GM19468 (cell line): ENCODE data around the gene SNPH.
"Not testable (repeated sequence)": the region's sequence is repeated elsewhere in the genome, so short reads cannot be mapped to it uniquely, and the experiment has no call there.

Experiments
- ATAC-seq: cut with Tn5 transposase; IDR thresholded peaks from one replicate; pipeline ENCODE4 v1.9.1; 2021; ENCODE audit warnings: mild to moderate bottlenecking, moderate library complexity, moderate number of reproducible peaks; ENCODE audit not compliant: unreplicated experiment; ENCODE audit errors: extremely low read depth

SNPH gene, protein sequence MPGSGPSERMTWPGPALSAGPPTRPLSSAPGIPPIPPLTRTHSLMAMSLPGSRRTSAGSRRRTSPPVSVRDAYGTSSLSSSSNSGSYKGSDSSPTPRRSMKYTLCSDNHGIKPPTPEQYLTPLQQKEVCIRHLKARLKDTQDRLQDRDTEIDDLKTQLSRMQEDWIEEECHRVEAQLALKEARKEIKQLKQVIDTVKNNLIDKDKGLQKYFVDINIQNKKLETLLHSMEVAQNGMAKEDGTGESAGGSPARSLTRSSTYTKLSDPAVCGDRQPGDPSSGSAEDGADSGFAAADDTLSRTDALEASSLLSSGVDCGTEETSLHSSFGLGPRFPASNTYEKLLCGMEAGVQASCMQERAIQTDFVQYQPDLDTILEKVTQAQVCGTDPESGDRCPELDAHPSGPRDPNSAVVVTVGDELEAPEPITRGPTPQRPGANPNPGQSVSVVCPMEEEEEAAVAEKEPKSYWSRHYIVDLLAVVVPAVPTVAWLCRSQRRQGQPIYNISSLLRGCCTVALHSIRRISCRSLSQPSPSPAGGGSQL

GRCh38 chr20:1266167-1266973 is at the start of gene SNPH:
TSS of gene SNPH (plus strand) at chr20:1266294. CDS start at chr20:1296240, 29,946 bp downstream.
- ATAC-seq = no peak

DNA sequence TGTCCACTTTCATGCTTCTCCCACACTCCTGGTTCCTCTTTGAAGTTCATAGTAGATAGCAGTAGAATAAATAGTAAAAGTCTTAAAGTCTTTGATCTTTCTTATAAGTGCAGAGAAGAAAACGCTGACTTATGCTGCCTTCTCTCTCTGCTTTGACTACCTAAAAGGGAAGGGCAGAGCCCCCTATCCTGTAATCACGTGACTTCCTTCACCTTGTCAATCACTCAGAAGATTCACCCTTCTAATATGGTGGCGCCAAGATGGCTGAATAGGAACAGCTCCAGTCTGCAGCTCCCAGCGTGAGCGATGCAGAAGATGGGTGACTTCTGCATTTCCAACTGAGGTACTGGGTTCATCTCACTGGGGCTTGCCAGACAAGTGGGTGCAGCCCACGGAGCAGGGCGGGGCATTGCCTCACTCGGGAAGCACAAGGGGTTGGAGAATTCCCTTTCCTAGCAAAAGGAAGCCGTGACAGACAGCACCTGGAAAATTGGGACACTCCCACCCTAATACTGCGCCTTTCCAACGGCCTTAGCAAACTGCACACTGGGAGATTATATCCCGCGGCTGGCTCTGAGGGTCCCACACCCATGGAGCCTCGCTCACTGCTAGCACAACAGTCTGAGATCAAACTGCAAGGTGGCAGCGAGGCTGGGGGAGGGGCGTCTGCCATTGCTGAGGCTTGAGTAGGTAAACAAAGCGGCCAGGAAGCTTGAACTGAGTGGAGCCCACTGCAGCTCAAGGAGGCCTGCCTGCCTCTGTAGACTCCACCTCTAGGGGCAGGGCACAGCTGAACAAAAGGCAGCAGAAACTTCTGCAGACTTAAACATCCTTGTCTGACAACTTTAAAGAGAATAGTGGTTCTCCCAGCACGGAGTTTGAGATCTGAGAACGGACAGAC is 49.3 kb upstream of the SNPH start:
- not testable (repeated sequence) for ATAC-seq

GRCh38 chr20:1222750-1223149 is 43.3 kb upstream of the SNPH start:
- ATAC-seq = not testable (repeated sequence)

GRCh38 chr20:1224205-1224890 is 41.7 kb upstream of the SNPH start:
- ATAC-seq = no peak

- no peak for ATAC-seq
These were observed 40.8 kb upstream of the SNPH start for GRCh38 chr20:1225263-1225782.

- no peak for ATAC-seq
These were observed 40.1 kb upstream of the SNPH start, which contains the start of gene RAD21L1 for GRCh38 chr20:1225783-1226654. TSS of gene RAD21L1 (plus strand) at chr20:1226044. CDS start at chr20:1228454, 2,410 bp downstream.

- no peak for ATAC-seq
These were observed 36.6 kb upstream of the SNPH start for GRCh38 chr20:1229541-1229940.

GRCh38 chr20:1232286-1233111 is 33.6 kb upstream of the SNPH start:
- ATAC-seq = no peak

DNA sequence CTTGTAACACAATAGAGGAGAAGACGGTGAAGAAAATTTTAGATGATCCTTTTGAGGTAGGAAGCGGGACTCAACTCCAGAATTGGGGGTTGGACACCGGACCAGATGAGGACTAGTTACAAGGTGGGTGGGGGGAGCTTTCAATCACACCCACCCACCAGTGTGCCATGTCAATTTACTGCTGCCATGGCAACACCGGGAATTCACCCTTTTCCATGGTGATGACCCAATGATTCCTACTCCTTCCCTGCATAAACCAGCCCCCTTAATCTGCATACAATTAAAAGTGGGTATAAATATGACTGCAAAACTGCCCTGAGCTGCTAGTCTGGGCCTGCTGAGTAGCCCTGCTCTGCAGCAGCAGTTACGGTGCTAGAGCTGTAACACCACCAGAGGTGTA is 25.5 kb upstream of the SNPH start:
- no peak for ATAC-seq

DNA sequence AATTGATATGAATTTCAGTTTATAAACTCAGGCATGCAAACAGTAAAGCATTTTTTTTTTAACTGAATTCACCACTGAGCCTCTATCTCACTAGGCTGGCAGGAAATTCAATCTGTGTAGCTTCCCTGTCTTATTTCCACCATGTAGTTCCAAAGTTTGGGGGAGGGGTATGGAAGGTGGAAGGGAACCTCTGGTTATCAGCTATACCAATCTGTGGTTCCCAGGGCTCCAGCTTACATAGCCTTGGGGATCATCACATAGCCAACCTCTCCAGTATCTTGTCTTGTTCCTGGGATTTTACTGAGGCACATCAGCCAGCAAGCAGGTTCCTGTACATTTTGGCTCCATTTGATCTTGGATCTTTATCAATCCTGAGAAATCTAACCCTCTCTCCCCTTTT is 24.6 kb upstream of the SNPH start:
- ATAC-seq = no peak

- ATAC-seq = no peak
These were observed 24.0 kb upstream of the SNPH start for GRCh38 chr20:1242099-1242498.

DNA sequence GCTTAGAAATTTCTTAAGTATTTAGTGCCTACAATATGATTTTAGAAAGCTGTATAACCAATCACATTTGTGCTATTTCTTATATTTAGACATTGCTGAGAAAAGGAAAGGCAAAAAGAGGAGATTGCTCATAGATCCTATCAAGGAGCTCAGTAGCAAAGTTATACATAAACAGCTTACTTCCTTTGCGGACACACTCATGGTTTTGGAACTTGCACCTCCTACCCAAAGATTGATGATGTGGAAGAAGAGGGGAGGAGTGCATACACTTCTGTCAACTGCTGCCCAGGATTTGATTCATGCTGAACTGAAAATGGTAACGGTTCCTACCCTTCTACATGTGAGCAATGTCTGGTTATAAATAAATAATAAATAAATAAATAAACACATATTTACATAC is 23.6 kb upstream of the SNPH start:
- ATAC-seq = no peak

DNA sequence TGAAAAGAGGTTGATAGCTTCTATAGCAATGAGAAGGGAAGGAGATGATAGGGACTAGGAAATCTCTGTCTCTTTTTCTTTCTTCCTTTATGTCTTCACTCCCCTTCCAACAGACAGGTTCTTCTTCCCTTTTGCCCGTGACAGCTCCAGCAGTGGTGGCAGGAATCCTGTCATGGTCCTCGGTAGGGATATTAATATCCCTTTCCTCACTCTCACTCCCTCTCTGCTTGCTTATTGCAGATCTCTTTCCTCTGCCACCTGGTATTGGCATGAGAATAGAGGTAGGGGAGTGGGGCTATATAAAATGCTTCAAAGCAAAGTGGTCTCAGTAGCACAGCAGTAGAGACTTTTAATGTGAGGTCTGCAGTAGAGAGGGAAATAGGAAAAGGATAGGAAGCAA is 20.5 kb upstream of the SNPH start:
- no peak for ATAC-seq

DNA sequence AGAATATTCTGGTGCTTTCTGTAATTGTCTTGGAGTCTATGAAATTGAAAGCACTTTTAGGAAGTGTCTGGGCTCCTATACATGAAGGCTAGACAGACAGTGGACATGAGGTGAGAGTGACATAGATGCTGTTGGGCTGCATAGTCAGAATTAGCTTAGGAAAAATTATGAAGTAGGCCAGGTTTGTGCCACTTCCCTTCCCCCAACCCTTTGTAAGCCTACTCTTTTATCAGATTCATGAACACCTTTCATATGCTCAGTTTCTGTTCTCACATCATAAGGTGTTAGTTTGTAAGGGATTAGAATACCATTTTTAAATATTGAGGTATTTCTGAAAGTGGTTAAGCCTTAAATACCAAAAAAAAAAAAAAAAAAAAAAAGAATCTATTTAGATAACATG is 18.4 kb upstream of the SNPH start:
- no peak for ATAC-seq

DNA sequence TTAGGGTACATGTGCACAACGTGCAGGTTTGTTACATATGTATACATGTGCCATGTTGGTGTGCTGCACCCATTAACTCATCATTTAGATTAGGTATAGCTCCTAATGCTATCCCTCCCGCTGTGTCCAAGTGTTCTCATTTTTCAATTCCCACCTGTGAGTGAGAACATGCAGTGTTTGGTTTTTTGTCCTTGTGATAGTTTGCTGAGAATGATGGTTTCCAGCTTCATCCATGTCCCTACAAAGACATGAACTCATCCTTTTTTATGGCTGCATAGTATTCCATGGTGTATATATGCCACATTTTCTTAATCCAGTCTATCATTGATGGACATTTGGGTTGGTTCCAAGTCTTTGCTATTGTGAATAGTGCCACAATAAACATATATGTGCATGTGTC is 15.8 kb upstream of the SNPH start:
- ATAC-seq = not testable (repeated sequence)

- no peak for ATAC-seq
These were observed 13.7 kb upstream of the SNPH start for GRCh38 chr20:1252416-1252815.

DNA sequence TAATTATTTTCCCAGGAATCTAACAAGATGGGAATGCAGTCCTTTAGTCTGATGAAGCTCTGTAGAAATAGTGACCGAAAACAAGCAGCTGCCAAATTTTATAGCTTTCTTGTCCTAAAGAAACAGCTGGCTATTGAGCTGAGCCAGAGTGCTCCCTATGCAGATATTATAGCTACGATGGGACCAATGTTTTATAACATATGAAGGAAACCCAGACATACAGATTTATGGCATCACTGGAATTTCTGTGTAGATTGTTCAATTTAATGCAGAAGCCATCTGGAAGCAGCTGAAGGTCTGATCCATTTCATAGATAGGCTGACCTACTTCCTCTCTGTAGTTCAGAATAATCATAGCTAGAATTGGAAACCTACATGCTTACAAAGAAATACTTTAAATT is 11.8 kb upstream of the SNPH start:
- no peak for ATAC-seq
